Measurements from ENCODE around the gene PTBP1.

Gene PTBP1

GRCh38 chr19:855566-856120 lies 58.4 kb downstream of the PTBP1 start:
- DNase-seq, result no peak

- no peak for DNase-seq
These were observed 61.0 kb downstream of the PTBP1 start for GRCh38 chr19:858284-858683.

- peak; percentile 73 for DNase-seq
These were observed 61.9 kb downstream of the PTBP1 start, which contains the start of gene CFD for GRCh38 chr19:858868-859843. Gene CFD (plus strand): TSS chr19:859664. CDS start chr19:859690, 26 bp downstream.

- DNase-seq, result no peak
These were observed 64.0 kb downstream of the PTBP1 start for GRCh38 chr19:861141-861755.
